Cardiac muscle cell (in vitro differentiated cells and primary cell): ENCODE results near the gene ZNF469. TPM values are rescaled to one million over a fixed set of nuclear protein-coding genes. Genes with fewer than 3 reads are reported as not detected.

ENCODE experiments used
- DNase-seq, 2 donors: peaks; one replicate each; pipeline versions ENCODE4 v3.0.0 to v3.0.0-alpha.2; 2010 to 2017; ENCODE audit warnings: low read depth in 1 of 2, low spot score in 1 of 2
- H3K27ac ChIP-seq: fragments of 200-600 bp; sonication (generic); 2 replicates; pipeline ENCODE4 v1.5.1; 2016
- H3K27me3 ChIP-seq: fragments of 200-600 bp; sonication (generic); 2 replicates; pipeline ENCODE4 v1.6.0; 2016; ENCODE audit warnings: control low read depth
- H3K36me3 ChIP-seq: fragments of 200-600 bp; sonication (generic); 2 replicates; pipeline ENCODE4 v1.5.1; 2016; ENCODE audit warnings: control low read depth
- H3K4me1 ChIP-seq: fragments of 200-600 bp; sonication (generic); 2 replicates; pipeline ENCODE4 v1.8.1; 2017; ENCODE audit warnings: low read depth, mild to moderate bottlenecking, mixed run types
- H3K4me3 ChIP-seq: fragments of 200-600 bp; sonication (generic); 2 replicates; pipeline ENCODE4 v1.5.1; 2016; ENCODE audit warnings: mild to moderate bottlenecking
- H3K9me3 ChIP-seq: fragments of 200-600 bp; sonication (generic); 2 replicates; pipeline ENCODE4 v1.5.1; 2017; ENCODE audit warnings: low read depth, mild to moderate bottlenecking, control low read depth
- polyA plus RNA-seq: library from polyadenylated mRNA; unstranded; fragments of >200 nt; fragmentation: Nextera tagmentation; extraction: Ambion mirVana; gene quantifications from 2 replicates; pipeline ENCODE4 v1.2.1, GENCODE V29; 2016
- total RNA-seq: library from RNA; depleted of rRNA; stranded (reverse); fragments of >200 nt; gene quantifications from 2 replicates; pipeline ENCODE4 v1.2.3, GENCODE V29; 2016
- TF ChIP-seq, protein P1 (sequence below): IDR thresholded peaks from 2 replicates; pipeline ENCODE4 v1.5.1; 2012; ENCODE audit warnings: low read depth, mild to moderate bottlenecking, low read length

ZNF469 gene
- total and polyA plus RNA-seq, 2 experiments from 2014 or later, result 0.09 to 0.24 TPM

DNA sequence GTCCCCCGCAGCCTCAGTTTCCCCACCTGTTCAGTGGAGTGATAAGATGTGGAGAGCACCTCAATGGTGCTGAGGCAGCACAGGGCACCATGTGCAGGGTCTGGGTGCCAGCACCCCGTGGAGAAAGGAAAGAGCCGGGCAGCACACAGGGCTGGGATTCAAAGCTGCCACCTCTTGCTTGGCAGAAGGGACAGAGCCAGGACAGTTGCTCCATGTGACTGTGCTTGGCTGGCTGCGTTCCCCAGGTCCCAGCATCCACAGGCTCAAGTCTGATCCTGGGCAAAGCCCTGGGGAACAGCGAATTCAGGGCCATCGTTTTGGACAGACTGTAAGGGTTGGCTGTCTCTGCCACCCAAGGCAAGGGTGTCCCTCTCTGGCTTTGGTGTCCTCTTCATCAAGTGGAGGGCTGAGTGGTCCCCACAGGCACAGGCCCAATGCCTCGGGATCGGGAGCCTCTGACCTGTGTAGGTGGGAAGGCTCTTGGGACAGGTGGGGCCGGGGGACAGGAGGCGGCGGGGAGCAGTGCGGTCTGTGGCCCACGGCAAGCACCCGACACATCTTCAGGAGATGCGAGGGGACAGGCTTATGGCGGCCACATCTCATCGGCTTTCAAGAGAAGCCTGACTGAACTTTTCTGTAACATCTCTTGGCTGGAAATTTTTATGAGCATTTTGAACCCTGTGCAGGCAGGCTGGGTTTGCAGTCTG is 8.5 kb downstream of the ZNF469 start:
- H3K9me3 ChIP-seq, result no peaks in the 10 kb centered on the region
- TF ChIP-seq, protein P1, sequence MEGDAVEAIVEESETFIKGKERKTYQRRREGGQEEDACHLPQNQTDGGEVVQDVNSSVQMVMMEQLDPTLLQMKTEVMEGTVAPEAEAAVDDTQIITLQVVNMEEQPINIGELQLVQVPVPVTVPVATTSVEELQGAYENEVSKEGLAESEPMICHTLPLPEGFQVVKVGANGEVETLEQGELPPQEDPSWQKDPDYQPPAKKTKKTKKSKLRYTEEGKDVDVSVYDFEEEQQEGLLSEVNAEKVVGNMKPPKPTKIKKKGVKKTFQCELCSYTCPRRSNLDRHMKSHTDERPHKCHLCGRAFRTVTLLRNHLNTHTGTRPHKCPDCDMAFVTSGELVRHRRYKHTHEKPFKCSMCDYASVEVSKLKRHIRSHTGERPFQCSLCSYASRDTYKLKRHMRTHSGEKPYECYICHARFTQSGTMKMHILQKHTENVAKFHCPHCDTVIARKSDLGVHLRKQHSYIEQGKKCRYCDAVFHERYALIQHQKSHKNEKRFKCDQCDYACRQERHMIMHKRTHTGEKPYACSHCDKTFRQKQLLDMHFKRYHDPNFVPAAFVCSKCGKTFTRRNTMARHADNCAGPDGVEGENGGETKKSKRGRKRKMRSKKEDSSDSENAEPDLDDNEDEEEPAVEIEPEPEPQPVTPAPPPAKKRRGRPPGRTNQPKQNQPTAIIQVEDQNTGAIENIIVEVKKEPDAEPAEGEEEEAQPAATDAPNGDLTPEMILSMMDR, result no peak
- no peak overlapping the region for H3K27ac ChIP-seq
- DNase-seq, result no peak
- no peak overlapping the region for H3K4me3 ChIP-seq
- no peaks in the 10 kb centered on the region for H3K36me3 ChIP-seq
- no peaks in the 10 kb centered on the region for H3K4me1 ChIP-seq
- H3K27me3 ChIP-seq, result peaks cover 74% of the 10 kb centered on the region

DNA sequence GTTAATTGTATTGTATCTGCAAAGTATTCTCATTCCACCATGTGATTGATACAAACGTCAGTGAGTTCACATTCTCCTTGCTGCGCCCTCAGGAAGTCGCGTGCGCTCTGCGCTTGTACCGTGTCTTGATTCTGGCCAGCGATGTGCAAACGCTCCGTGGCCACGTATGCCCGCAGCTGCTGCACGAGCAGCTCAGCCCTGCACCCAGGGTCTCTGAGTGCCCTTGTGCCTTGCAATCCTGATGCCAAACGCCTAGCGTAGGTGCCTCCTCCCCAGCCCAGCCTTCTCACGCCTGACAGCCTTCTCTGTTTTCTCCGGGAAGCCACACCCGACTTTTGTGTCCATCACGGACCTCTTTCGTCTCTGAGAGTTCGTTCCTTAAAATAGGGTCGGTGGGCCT is 9.4 kb downstream of the ZNF469 start:
- Histone ChIP-seq H3K9me3 (no peaks in the 10 kb centered on the region), H3K27me3 (peaks cover 66% of the 10 kb centered on the region), H3K36me3 (no peaks in the 10 kb centered on the region), H3K4me1 (no peaks in the 10 kb centered on the region), H3K27ac (no peak overlapping the region), H3K4me3 (no peak overlapping the region)
- DNase-seq, result no peak
- TF ChIP-seq, protein P1, result no peak

GRCh38 chr16:88392616-88393015 is 9.9 kb downstream of the ZNF469 start:
- no peak overlapping the region for H3K4me3 ChIP-seq
- H3K36me3 ChIP-seq, result no peaks in the 10 kb centered on the region
- DNase-seq, result no peak
- TF ChIP-seq, protein P1, result no peak
- H3K27me3 ChIP-seq, result peaks cover 60% of the 10 kb centered on the region
- H3K9me3 ChIP-seq, result no peaks in the 10 kb centered on the region
- H3K27ac ChIP-seq, result no peak overlapping the region
- no peaks in the 10 kb centered on the region for H3K4me1 ChIP-seq

GRCh38 chr16:88393034-88393433 is 10.3 kb downstream of the ZNF469 start:
- DNase-seq, result no peak
- H3K9me3 ChIP-seq, result no peaks in the 10 kb centered on the region
- H3K4me3 ChIP-seq, result no peak overlapping the region
- H3K27me3 ChIP-seq, result peaks cover 56% of the 10 kb centered on the region
- H3K36me3 ChIP-seq, result no peaks in the 10 kb centered on the region
- TF ChIP-seq, protein P1, result no peak
- no peaks in the 10 kb centered on the region for H3K4me1 ChIP-seq
- H3K27ac ChIP-seq, result no peak overlapping the region

GRCh38 chr16:88393571-88393970 is 10.8 kb downstream of the ZNF469 start:
- TF ChIP-seq, protein P1, result no peak
- Histone ChIP-seq H3K27ac (no peak overlapping the region), H3K9me3 (no peaks in the 10 kb centered on the region), H3K36me3 (no peaks in the 10 kb centered on the region), H3K4me3 (no peak overlapping the region), H3K27me3 (peaks cover 51% of the 10 kb centered on the region), H3K4me1 (no peaks in the 10 kb centered on the region)
- no peak for DNase-seq

- Histone ChIP-seq H3K4me3 (no peak overlapping the region), H3K4me1 (no peaks in the 10 kb centered on the region), H3K27me3 (peaks cover 42% of the 10 kb centered on the region), H3K9me3 (no peaks in the 10 kb centered on the region), H3K27ac (no peak overlapping the region), H3K36me3 (no peaks in the 10 kb centered on the region)
- TF ChIP-seq, protein P1, result no peak
- DNase-seq, result no peak
Observed at GRCh38 chr16:88394426-88394825, 11.7 kb downstream of the ZNF469 start.
